ENCODE results near the gene SCEL.

- TF ChIP-seq POLR2A (IDR thresholded peaks at IDR 0.05) (no peak), CTCF (IDR thresholded peaks at IDR 0.05) (no peak)
Observed at GRCh38 chr13:77558016-77558415, 22.5 kb downstream of the SCEL start.

All from Peyer's patch (tissue), 4 donors.